H9 (cell line): Measurements from ENCODE around the gene ERN1. TPM values are rescaled to one million over a fixed set of nuclear protein-coding genes. Genes with fewer than 3 reads are reported as not detected.

Experiments used
- DNase-seq: peaks from one replicate; pipeline ENCODE4 v3.0.0-alpha.2; 2017
- H2AFZ ChIP-seq: one replicate; pipeline ENCODE4 v1.6.1; 2013; ENCODE audit warnings: mild to moderate bottlenecking, low read length, control low read depth, moderate library complexity
- H2AK5ac ChIP-seq: 2 replicates; pipeline ENCODE4 v1.6.1; 2013; ENCODE audit warnings: low read length, control low read depth, mixed read lengths; ENCODE audit not compliant: insufficient read length
- H2BK120ac ChIP-seq: one replicate; pipeline ENCODE4 v1.6.1; 2013; ENCODE audit warnings: low read depth, mild to moderate bottlenecking, low read length, control low read depth, inconsistent platforms; ENCODE audit not compliant: poor library complexity, severe bottlenecking
- H2BK12ac ChIP-seq: 2 replicates; pipeline ENCODE4 v1.6.1; 2013; ENCODE audit warnings: low read length, control low read depth, mixed read lengths, low read depth; ENCODE audit not compliant: insufficient read length
- H2BK15ac ChIP-seq: 2 replicates; pipeline ENCODE4 v1.6.1; 2013; ENCODE audit warnings: low read depth, low read length, control low read depth
- H2BK20ac ChIP-seq: one replicate; pipeline ENCODE4 v1.6.1; 2013; ENCODE audit warnings: low read depth, mild to moderate bottlenecking, low read length, control low read depth, inconsistent platforms; ENCODE audit not compliant: poor library complexity, severe bottlenecking
- H2BK5ac ChIP-seq: 2 replicates; pipeline ENCODE4 v1.6.1; 2013; ENCODE audit warnings: low read length, control low read depth, mixed read lengths; ENCODE audit not compliant: insufficient read length
- H3K14ac ChIP-seq: 2 replicates; pipeline ENCODE4 v1.6.1; 2013; ENCODE audit warnings: low read length, control low read depth; ENCODE audit not compliant: insufficient read depth
- H3K18ac ChIP-seq: 2 replicates; pipeline ENCODE4 v1.6.1; 2013; ENCODE audit warnings: low read depth, mild to moderate bottlenecking, mixed read lengths, low read length, control low read depth; ENCODE audit not compliant: insufficient read length
- H3K23ac ChIP-seq: 2 replicates; pipeline ENCODE4 v1.6.1; 2013; ENCODE audit warnings: low read length, control low read depth, mixed read lengths, low read depth; ENCODE audit not compliant: insufficient read length
- H3K23me2 ChIP-seq: 2 replicates; pipeline ENCODE4 v1.6.1; 2013; ENCODE audit warnings: low read depth, mild to moderate bottlenecking, mixed read lengths, low read length, control low read depth; ENCODE audit not compliant: insufficient read length, poor library complexity, severe bottlenecking
- H3K27ac ChIP-seq: 2 replicates; pipeline ENCODE4 v1.5.1; 2013; ENCODE audit warnings: low read length, control low read depth, mixed read lengths, low read depth; ENCODE audit not compliant: insufficient read length
- H3K27me3 ChIP-seq: 2 replicates; pipeline ENCODE4 v1.6.1; 2013; ENCODE audit warnings: low read length, control low read depth, inconsistent platforms; ENCODE audit not compliant: insufficient read depth
- H3K4ac ChIP-seq: 2 replicates; pipeline ENCODE4 v1.6.1; 2013; ENCODE audit warnings: low read depth, mild to moderate bottlenecking, control low read depth, inconsistent platforms, low read length, moderate library complexity
- H3K4me1 ChIP-seq: 2 replicates; pipeline ENCODE4 v1.6.1; 2013; ENCODE audit warnings: low read length, control low read depth, inconsistent platforms; ENCODE audit not compliant: insufficient read depth
- H3K4me2 ChIP-seq: 2 replicates; pipeline ENCODE4 v1.6.1; 2013; ENCODE audit warnings: low read length, control low read depth, mixed read lengths; ENCODE audit not compliant: insufficient read length, insufficient read depth
- H3K56ac ChIP-seq: 2 replicates; pipeline ENCODE4 v1.6.1; 2013; ENCODE audit warnings: low read depth, mild to moderate bottlenecking, mixed read lengths, low read length, control low read depth; ENCODE audit not compliant: insufficient read length
- H3K79me1 ChIP-seq: 2 replicates; pipeline ENCODE4 v1.6.1; 2013; ENCODE audit warnings: low read depth, mild to moderate bottlenecking, moderate library complexity, low read length, control low read depth, inconsistent platforms; ENCODE audit not compliant: insufficient read depth, poor library complexity, severe bottlenecking
- H3K79me2 ChIP-seq: 2 replicates; pipeline ENCODE4 v1.6.1; 2013; ENCODE audit warnings: low read length, control low read depth, inconsistent platforms; ENCODE audit not compliant: insufficient read depth
- H3K9ac ChIP-seq: 2 replicates; pipeline ENCODE4 v1.6.1; 2013; ENCODE audit warnings: low read length, control low read depth, mixed read lengths; ENCODE audit not compliant: insufficient read length; ENCODE audit errors: extremely low read depth
- H3K9me3 ChIP-seq: one replicate; pipeline ENCODE4 v1.6.1; 2013; ENCODE audit warnings: low read depth, low read length, inconsistent platforms; ENCODE audit not compliant: control insufficient read depth
- H3T11ph ChIP-seq: one replicate; pipeline ENCODE4 v1.6.1; 2013; ENCODE audit warnings: mild to moderate bottlenecking, low read length, control low read depth, inconsistent platforms
- H4K20me1 ChIP-seq: one replicate; pipeline ENCODE4 v1.6.1; 2013; ENCODE audit not compliant: control insufficient read depth, insufficient read length, insufficient read depth
- H4K5ac ChIP-seq: 2 replicates; pipeline ENCODE4 v1.6.1; 2013; ENCODE audit warnings: low read depth, mild to moderate bottlenecking, mixed read lengths, low read length, control low read depth; ENCODE audit not compliant: insufficient read length
- H4K8ac ChIP-seq: replicated peaks from 2 replicates; pipeline ENCODE4 v1.6.1; 2013; ENCODE audit warnings: low read length, control low read depth, mixed read lengths, low read depth; ENCODE audit not compliant: insufficient read length
- H4K91ac ChIP-seq: 2 replicates; pipeline ENCODE4 v1.6.1; 2013; ENCODE audit warnings: low read depth, mild to moderate bottlenecking, moderate library complexity, mixed read lengths, low read length, control low read depth; ENCODE audit not compliant: insufficient read length
- H3K27ac Mint-ChIP-seq, 3 experiments: 2 replicates in 2 of 3; 3 replicates in 1 of 3; pipeline ENCODE4 v1.8.0; 2020 to 2021; ENCODE audit warnings: mixed read lengths in 3 of 3, mild to moderate bottlenecking in 1 of 3, moderate library complexity in 1 of 3
- H3K27me3 Mint-ChIP-seq: 2 replicates; pipeline ENCODE4 v1.8.0; 2021; ENCODE audit warnings: low read depth, mild to moderate bottlenecking, moderate library complexity, mixed read lengths
- H3K36me3 Mint-ChIP-seq, 3 experiments: 2 replicates in 2 of 3; 3 replicates in 1 of 3; pipeline ENCODE4 v1.8.0; 2020 to 2021; ENCODE audit warnings: low read depth in 3 of 3, mixed read lengths in 3 of 3; ENCODE audit not compliant: insufficient read depth in 1 of 3
- H3K4me1 Mint-ChIP-seq, 2 experiments: 2 replicates each; pipeline ENCODE4 v1.8.0; 2020; ENCODE audit warnings: mixed read lengths in 2 of 2
- H3K4me3 Mint-ChIP-seq, 2 experiments: 2 replicates in 1 of 2; 3 replicates in 1 of 2; pipeline ENCODE4 v1.8.0; 2020 to 2021; ENCODE audit warnings: mild to moderate bottlenecking in 2 of 2, mixed read lengths in 2 of 2, moderate library complexity in 1 of 2
- H3K9me3 Mint-ChIP-seq, 2 experiments: 2 replicates in 1 of 2; 3 replicates in 1 of 2; pipeline ENCODE4 v1.8.0; 2020; ENCODE audit warnings: mild to moderate bottlenecking in 2 of 2, mixed read lengths in 2 of 2, moderate library complexity in 1 of 2
- CTCF ChIP-seq: fragments of 200-600 bp; sonication (generic); conservative IDR thresholded peaks from 3 replicates; pipeline ENCODE4 v1.8.0; 2021; ENCODE audit warnings: antibody characterized with exemption, mild to moderate bottlenecking
- WGBS: extraction: QIAGEN DNeasy Blood & Tissue Kit; methylation state at CpG from one replicate; pipeline ENCODE4 v1.1.7; 2013; ENCODE audit warnings: missing lambda C conversion rate, low lambda C conversion rate, mixed read lengths; ENCODE audit not compliant: insufficient read length; ENCODE audit errors: extremely low coverage; 5-methylcytosine and 5-hydroxymethylcytosine counted together
- total RNA-seq: library from RNA; stranded (reverse); gene quantifications from 2 replicates; pipeline ENCODE4 v1.2.1, GENCODE V29; 2021

The ERN1 gene
- total RNA-seq, 1 experiment from 2014 or later: 5.0 TPM

- TF ChIP-seq CTCF: no peak
- H3K23me2 ChIP-seq: no peaks in the 10 kb centered on the region
- H4K5ac ChIP-seq: no peak overlapping the region
- no peaks in the 10 kb centered on the region for H3K27me3 Mint-ChIP-seq
- no peak overlapping the region for H2AFZ ChIP-seq
- H3K27ac ChIP-seq: no peak overlapping the region
- no CpG with 5 or more reads among the region's 9 CpGs for WGBS
- no peaks in the 10 kb centered on the region for H3K27me3 ChIP-seq
- no peak overlapping the region for H3K18ac ChIP-seq
- no peak overlapping the region for H3K9ac ChIP-seq
- peak overlapping the region in 1 of 3 experiments; percentile 64; a peak in 2 of 7 replicates for H3K27ac Mint-ChIP-seq
- peaks cover 0 to 19% (median 4%) of the 10 kb centered on the region in 3 experiments for H3K36me3 Mint-ChIP-seq
- no peak overlapping the region for H3K23ac ChIP-seq
- H3K4me2 ChIP-seq: no peak overlapping the region
- no peak overlapping the region for H4K91ac ChIP-seq
- no peak overlapping the region for H3K4ac ChIP-seq
- no peak overlapping the region for H2BK15ac ChIP-seq
- H3K79me2 ChIP-seq: no peaks in the 10 kb centered on the region
- H3K4me3 Mint-ChIP-seq: no peak overlapping the region
- H3K56ac ChIP-seq: no peak overlapping the region
- H2AK5ac ChIP-seq: no peak overlapping the region
- peaks cover 21% of the 10 kb centered on the region in 2 experiments for H3K4me1 Mint-ChIP-seq
- no peak overlapping the region for H4K8ac ChIP-seq
- no peak overlapping the region for H3K14ac ChIP-seq
- H3T11ph ChIP-seq: no peak overlapping the region
- H2BK120ac ChIP-seq: no peak overlapping the region
- H2BK20ac ChIP-seq: no peak overlapping the region
- peaks cover 6% of the 10 kb centered on the region; the same call in 1 of the 2 replicates for H3K4me1 ChIP-seq
- no peak for DNase-seq
- no peaks in the 10 kb centered on the region for H3K79me1 ChIP-seq
- no peak overlapping the region for H2BK12ac ChIP-seq
- H4K20me1 ChIP-seq: no peaks in the 10 kb centered on the region
- no peaks in the 10 kb centered on the region for H3K9me3 Mint-ChIP-seq
- no peaks in the 10 kb centered on the region for H3K9me3 ChIP-seq
- H2BK5ac ChIP-seq: no peak overlapping the region
These were observed 72.2 kb downstream of the ERN1 start for GRCh38 chr17:64057701-64058263.
